Endometrial microvascular endothelial cells (primary cell): ENCODE data around the gene SLC26A11. TPM values are rescaled to one million over a fixed set of nuclear protein-coding genes. Genes with fewer than 3 reads are reported as not detected.
"Not testable (repeated sequence)": the region's sequence is repeated elsewhere in the genome, so short reads cannot be mapped to it uniquely, and the experiment has no call there.

Source experiments
- in situ Hi-C: cut with HindIII; loops from 2 replicates; pipeline ENCODE4 v1.10.0; 2017; ENCODE audit warnings: low sequenced_read_pairs, low pct_unique_long_range_greater_than_20kb; ENCODE audit errors: inconsistent ontology term
- total RNA-seq: library from RNA; depleted of rRNA; stranded (reverse); fragments of >200 nt; gene quantifications from one replicate; pipeline ENCODE4 v1.2.3, GENCODE V29; 2015; ENCODE audit errors: inconsistent ontology term

The SLC26A11 gene
- total RNA-seq, 1 donor from 2014 or later: 17.2 TPM

GRCh38 chr17:80253631-80254395, 33.6 kb downstream of the SLC26A11 start:
- in situ Hi-C loops: no loop called here

- in situ Hi-C loops: no loop called here
Observed at GRCh38 chr17:80254396-80255251, 34.4 kb downstream of the SLC26A11 start.

- in situ Hi-C loops: no loop called here
Observed at GRCh38 chr17:80256034-80256350, 35.8 kb downstream of the SLC26A11 start.

- in situ Hi-C loops: no loop called here
Observed at GRCh38 chr17:80257716-80258213, 37.5 kb downstream of the SLC26A11 start.

DNA sequence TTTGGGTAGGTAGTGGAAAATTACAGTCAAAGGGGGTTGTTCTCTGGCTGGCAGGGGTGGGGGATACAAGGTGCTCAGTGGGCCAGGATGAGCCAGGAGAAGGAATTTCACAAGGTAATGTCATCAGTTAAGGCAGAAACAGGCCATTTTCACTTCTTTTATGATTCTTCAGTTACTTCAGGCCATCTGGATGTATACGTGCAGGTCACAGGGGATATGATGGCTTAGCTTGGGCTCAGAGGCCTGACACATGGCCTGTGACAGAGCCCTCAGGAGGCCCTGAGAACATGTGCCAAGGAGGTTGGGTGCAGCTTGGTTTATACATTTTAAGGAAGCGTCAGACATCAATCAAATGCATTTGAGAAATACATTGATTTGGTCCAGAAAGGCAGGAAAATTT, 38.1 kb downstream of the SLC26A11 start:
- in situ Hi-C loops: not testable (repeated sequence)

- in situ Hi-C loops: no loop called here
Observed at GRCh38 chr17:80259457-80260068, 39.3 kb downstream of the SLC26A11 start.

- in situ Hi-C loops: no loop called here
Observed at GRCh38 chr17:80260069-80260535, 39.9 kb downstream of the SLC26A11 start.

- in situ Hi-C loops: no loop called here
Observed at GRCh38 chr17:80260791-80261158, 40.5 kb downstream of the SLC26A11 start, which contains the start of gene RNF213. Gene RNF213, plus strand, starts transcription at chr17:80260852. Its CDS starts 2,830 bp downstream, at chr17:80263682.

GRCh38 chr17:80261159-80261894, 41.1 kb downstream of the SLC26A11 start:
- in situ Hi-C loops: no loop called here

DNA sequence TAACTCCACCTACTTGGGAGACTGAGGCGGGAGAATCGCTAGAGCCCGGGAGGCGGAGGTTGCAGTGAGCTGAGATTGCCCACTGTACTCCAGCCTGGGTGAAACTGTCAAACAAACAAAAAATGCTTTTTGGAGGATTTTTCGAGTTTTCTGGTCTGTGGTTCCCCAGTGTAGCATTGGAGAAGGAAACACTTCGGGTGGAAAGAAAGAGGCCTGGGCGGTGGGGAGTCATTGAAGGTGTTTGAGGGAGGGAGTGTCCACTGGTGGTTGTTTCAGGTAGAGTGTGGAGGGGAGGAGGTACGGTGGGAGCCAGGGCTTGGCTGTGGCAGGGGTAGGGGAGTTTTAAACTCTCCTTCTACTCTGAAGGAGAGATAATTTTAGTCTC, 41.7 kb downstream of the SLC26A11 start:
- in situ Hi-C loops: no loop called here

DNA sequence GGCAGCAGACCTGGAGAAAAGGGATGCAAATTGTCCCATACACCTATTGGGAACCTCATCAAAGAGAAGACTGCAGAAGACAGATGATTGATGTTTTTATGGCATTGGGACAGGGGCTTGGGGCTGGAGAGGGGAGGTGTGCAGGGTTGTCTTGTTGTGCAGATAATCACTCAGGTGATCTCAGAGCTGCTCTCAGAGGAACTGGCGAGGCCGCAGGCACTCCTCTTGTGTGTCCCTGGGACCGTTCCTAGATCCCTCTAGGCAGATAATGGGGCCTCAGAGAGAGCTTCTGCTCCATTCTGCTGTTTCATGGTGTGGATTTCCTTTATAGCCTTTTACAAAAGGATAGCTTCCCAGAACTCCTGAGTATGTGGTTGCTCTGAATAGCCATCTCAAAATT, 42.1 kb downstream of the SLC26A11 start:
- in situ Hi-C loops: no loop called here

GRCh38 chr17:80262775-80263244, 42.6 kb downstream of the SLC26A11 start:
- in situ Hi-C loops: no loop called here

- in situ Hi-C loops: no loop called here
Observed at GRCh38 chr17:80263253-80264204, 43.3 kb downstream of the SLC26A11 start.

DNA sequence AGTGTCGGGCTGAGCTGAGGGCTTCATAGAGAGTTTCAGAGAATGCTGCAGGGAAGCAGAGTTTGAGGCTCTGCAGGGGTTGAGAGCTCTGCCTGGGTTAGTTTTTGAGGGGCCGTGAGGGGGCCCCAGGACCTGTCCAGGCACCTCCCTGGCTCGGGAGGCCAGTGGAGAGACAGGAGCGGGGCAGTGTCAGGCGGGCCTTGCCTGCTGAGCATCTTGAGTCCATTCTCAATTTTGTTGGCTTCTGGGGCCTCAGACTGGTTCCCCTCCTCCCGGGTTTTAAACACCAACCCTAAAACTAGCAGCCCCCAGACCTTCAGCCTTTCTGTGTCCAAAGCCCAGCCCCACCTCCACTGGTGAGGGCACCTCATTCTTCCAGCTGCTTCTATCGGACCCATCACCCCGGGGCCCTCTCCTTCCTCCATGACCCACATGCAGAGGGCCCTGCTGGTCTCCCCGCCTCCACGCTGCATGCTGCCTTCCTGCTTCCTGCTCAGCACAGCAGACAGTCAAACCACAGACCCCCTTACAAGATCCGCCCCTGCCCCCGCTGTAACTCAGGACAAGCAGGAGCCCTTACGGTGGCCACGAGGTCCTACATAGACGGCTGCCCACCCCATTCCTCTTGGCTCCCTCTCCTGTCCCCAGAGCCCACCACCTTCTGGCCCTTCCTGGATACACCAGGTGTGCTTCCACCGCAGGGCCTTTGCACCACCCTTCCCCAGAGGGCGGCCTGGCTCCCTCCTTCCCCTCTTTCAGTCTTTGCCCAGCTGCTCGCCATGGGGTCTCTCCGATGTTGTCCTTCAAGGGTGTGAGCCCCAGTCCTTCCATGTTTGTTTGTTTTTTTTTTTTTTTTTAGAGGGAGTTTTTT, 44.2 kb downstream of the SLC26A11 start:
- in situ Hi-C loops: no loop called here

- in situ Hi-C loops: no loop called here
Observed at GRCh38 chr17:80265205-80266068, 45.2 kb downstream of the SLC26A11 start.

- in situ Hi-C loops: no loop called here
Observed at GRCh38 chr17:80267391-80267790, 47.2 kb downstream of the SLC26A11 start.
